Liver (tissue), 9 donors: Measurements from ENCODE around the gene CCNYL1. TPM values are rescaled to one million over a fixed set of nuclear protein-coding genes. Genes with fewer than 3 reads are reported as not detected.

ENCODE experiments used
- DNase-seq: peaks from one replicate; pipeline ENCODE4 v3.0.0-alpha.2; 2017; ENCODE audit warnings: low spot score
- H3K27ac ChIP-seq, 2 donors: one replicate each; pipeline ENCODE4 v1.7.0; 2013; ENCODE audit warnings: inconsistent platforms in 2 of 2, low read length in 2 of 2, control low read depth in 1 of 2, low read depth in 1 of 2, mild to moderate bottlenecking in 1 of 2
- H3K27me3 ChIP-seq, 4 donors: one replicate each; pipeline versions ENCODE4 v1.6.1 to v1.7.0; 2013; ENCODE audit warnings: low read length in 3 of 4, inconsistent platforms in 1 of 4, mild to moderate bottlenecking in 1 of 4, moderate library complexity in 1 of 4; ENCODE audit not compliant: control insufficient read depth in 4 of 4, insufficient read depth in 4 of 4
- H3K36me3 ChIP-seq, 4 donors: one replicate each; pipeline versions ENCODE4 v1.6.1 to v1.7.0; 2013; ENCODE audit warnings: low read length in 3 of 4, mild to moderate bottlenecking in 3 of 4, low read depth in 1 of 4, moderate library complexity in 1 of 4; ENCODE audit not compliant: control insufficient read depth in 4 of 4, insufficient read depth in 3 of 4
- H3K4me1 ChIP-seq, 4 donors: one replicate each; pipeline versions ENCODE4 v1.6.1 to v1.7.0; 2013; ENCODE audit warnings: low read length in 3 of 4, mild to moderate bottlenecking in 3 of 4, moderate library complexity in 1 of 4; ENCODE audit not compliant: control insufficient read depth in 4 of 4, insufficient read depth in 4 of 4
- H3K4me3 ChIP-seq, 3 donors: one replicate each; pipeline versions ENCODE4 v1.6.1 to v1.7.0; 2013; ENCODE audit warnings: low read length in 3 of 3, control low read depth in 1 of 3, low read depth in 1 of 3, mild to moderate bottlenecking in 1 of 3
- H3K9ac ChIP-seq, 2 donors: one replicate each; pipeline ENCODE4 v1.7.0; 2013; ENCODE audit warnings: low read length in 2 of 2, mild to moderate bottlenecking in 2 of 2, moderate library complexity in 2 of 2, control low read depth in 1 of 2, low read depth in 1 of 2
- H3K9me3 ChIP-seq, 4 donors: one replicate each; pipeline versions ENCODE4 v1.6.1 to v1.7.0; 2013; ENCODE audit warnings: low read length in 3 of 4; ENCODE audit not compliant: control insufficient read depth in 4 of 4
- ATF3 ChIP-seq: IDR thresholded peaks from 2 replicates; pipeline ENCODE4 v1.6.1; 2016; ENCODE audit warnings: antibody characterized with exemption
- CTCF ChIP-seq: fragments of 150-350 bp; IDR thresholded peaks from 2 replicates; pipeline ENCODE4 v1.5.1; 2017; ENCODE audit warnings: improper control_type of control experiment, low read depth, low read length; ENCODE audit not compliant: missing input control
- EGR1 ChIP-seq, 2 donors: IDR thresholded peaks; 2 replicates each; pipeline ENCODE4 v1.6.1; 2016 to 2018; ENCODE audit warnings: antibody characterized with exemption in 2 of 2, low read depth in 2 of 2
- FOXA1 ChIP-seq: IDR thresholded peaks from 2 replicates; pipeline ENCODE4 v1.6.1; 2016; ENCODE audit warnings: antibody characterized with exemption
- FOXA2 ChIP-seq: IDR thresholded peaks from 2 replicates; pipeline ENCODE4 v1.6.1; 2016; ENCODE audit warnings: antibody characterized with exemption
- GABPA ChIP-seq, 2 donors: IDR thresholded peaks in 1 of 2; conservative IDR thresholded peaks in 1 of 2; 2 replicates each; pipeline ENCODE4 v1.6.1; 2016; ENCODE audit warnings: antibody characterized with exemption in 2 of 2, mild to moderate bottlenecking in 1 of 2, moderate library complexity in 1 of 2
- HNF4A ChIP-seq, 2 donors: conservative IDR thresholded peaks; 2 replicates each; pipeline ENCODE4 v1.6.1; 2016; ENCODE audit warnings: antibody characterized with exemption in 2 of 2, mild to moderate bottlenecking in 2 of 2
- HNF4G ChIP-seq: IDR thresholded peaks from 2 replicates; pipeline ENCODE4 v1.6.1; 2016; ENCODE audit warnings: antibody characterized with exemption
- JUND ChIP-seq, 2 donors: IDR thresholded peaks; 2 replicates each; pipeline ENCODE4 v1.6.1; 2016; ENCODE audit warnings: antibody characterized with exemption in 2 of 2
- MAX ChIP-seq: IDR thresholded peaks from 2 replicates; pipeline ENCODE4 v1.6.1; 2016; ENCODE audit warnings: antibody characterized with exemption
- NR2F2 ChIP-seq: IDR thresholded peaks from 2 replicates; pipeline ENCODE4 v1.6.1; 2016; ENCODE audit warnings: antibody characterized with exemption
- RAD21 ChIP-seq, 2 donors: IDR thresholded peaks; 2 replicates each; pipeline ENCODE4 v1.6.1; 2016; ENCODE audit warnings: antibody characterized with exemption in 2 of 2, mild to moderate bottlenecking in 2 of 2
- REST ChIP-seq: IDR thresholded peaks from 2 replicates; pipeline ENCODE4 v1.6.1; 2016; ENCODE audit warnings: antibody characterized with exemption, mild to moderate bottlenecking
- RXRA ChIP-seq, 2 donors: IDR thresholded peaks; 2 replicates each; pipeline ENCODE4 v1.6.1; 2017 to 2018; ENCODE audit warnings: antibody characterized with exemption in 2 of 2, mild to moderate bottlenecking in 1 of 2
- SP1 ChIP-seq: IDR thresholded peaks from 2 replicates; pipeline ENCODE4 v1.6.1; 2018; ENCODE audit warnings: antibody characterized with exemption, mild to moderate bottlenecking
- TAF1 ChIP-seq: conservative IDR thresholded peaks from 2 replicates; pipeline ENCODE4 v1.6.1; 2016; ENCODE audit warnings: antibody characterized with exemption, mild to moderate bottlenecking
- YY1 ChIP-seq: IDR thresholded peaks from 2 replicates; pipeline ENCODE4 v1.6.1; 2016; ENCODE audit warnings: antibody characterized with exemption, mild to moderate bottlenecking
- ZBTB33 ChIP-seq: IDR thresholded peaks from 2 replicates; pipeline ENCODE4 v1.6.1; 2016; ENCODE audit warnings: antibody characterized with exemption
- WGBS: extraction: QIAGEN DNeasy Blood & Tissue Kit; methylation state at CpG from one replicate; pipeline ENCODE4 v1.1.7; 2013; 5-methylcytosine and 5-hydroxymethylcytosine counted together
- polyA plus RNA-seq, 2 donors: library from polyadenylated mRNA; stranded (reverse) in 1 of 2; unstranded in 1 of 2; fragments of 200-250 nt in 1 of 2; fragments of >200 nt in 1 of 2; fragmentation: Nextera tagmentation in 1 of 2; extraction: Ambion mirVana in 1 of 2; gene quantifications; one replicate each; pipeline versions ENCODE4 v1.2.1 to v1.2.3, GENCODE V29; 2013 to 2015
- total RNA-seq, 2 donors: library from RNA; depleted of rRNA; stranded (reverse); fragments of >200 nt; gene quantifications; one replicate each; pipeline ENCODE4 v1.2.3, GENCODE V29; 2014
- donor health status: healthy.
- donor health status: healthy.
- donor health status: healthy.
- donor health status: healthy.
- donor health status: healthy.

The CCNYL1 gene
- total and polyA plus RNA-seq, 4 donors = 5.8 to 9.3 (median 8.2) TPM

GRCh38 chr2:207744050-207744449 is 32.6 kb downstream of the CCNYL1 start (continued):
- TF ChIP-seq REST (no peak), HNF4A (conservative IDR thresholded peaks at IDR 0.05) (peak in 1 of 2 donors; percentile 6), JUND (IDR thresholded peaks at IDR 0.05) (no peak), RXRA (IDR thresholded peaks at IDR 0.05) (peak; percentile 29 to 42), SP1 (no peak)

GRCh38 chr2:207744451-207744850 is 33.0 kb downstream of the CCNYL1 start:
- Histone ChIP-seq H3K27ac (no peak overlapping the region), H3K9me3 (no peaks in the 10 kb centered on the region), H3K4me1 (peaks cover 0 to 32% (median 16%) of the 10 kb centered on the region in 4 donors), H3K4me3 (no peak overlapping the region), H3K27me3 (no peaks in the 10 kb centered on the region), H3K9ac (no peak overlapping the region), H3K36me3 (peaks cover 0 to 4% (median 0%) of the 10 kb centered on the region in 4 donors)
- no peak for DNase-seq
- 85% methylated on average over 11 of the region's 11 CpGs for WGBS
- TF ChIP-seq SP1 = no peak
- TF ChIP-seq CTCF = no peak
- no peak for TF ChIP-seq GABPA (IDR thresholded peaks at IDR 0.05 in 1 of 2, conservative IDR thresholded peaks at IDR 0.05 in 1 of 2)
- TF ChIP-seq FOXA1 = no peak
- TF ChIP-seq EGR1 (IDR thresholded peaks at IDR 0.05; ENCODE audit: low read depth in 2 of 2) = no peak
- no peak for TF ChIP-seq FOXA2
- TF ChIP-seq RAD21 (IDR thresholded peaks at IDR 0.05) = no peak
- no peak for TF ChIP-seq ZBTB33
- TF ChIP-seq RXRA (IDR thresholded peaks at IDR 0.05) = no peak
- TF ChIP-seq JUND (IDR thresholded peaks at IDR 0.05) = no peak
- TF ChIP-seq REST = no peak
- no peak for TF ChIP-seq ATF3
- no peak for TF ChIP-seq NR2F2
- no peak for TF ChIP-seq MAX
- no peak for TF ChIP-seq HNF4A (conservative IDR thresholded peaks at IDR 0.05)
- TF ChIP-seq HNF4G = no peak
- TF ChIP-seq YY1 = no peak
- TF ChIP-seq TAF1 = no peak
